CD8-positive, alpha-beta memory T cell (primary cell): ENCODE results near the gene TMEM117. TPM values are rescaled to one million over a fixed set of nuclear protein-coding genes. Genes with fewer than 3 reads are reported as not detected.
A peak's percentile ranks its signal among the peaks of the same experiment; 100 is the strongest.
"Not testable (repeated sequence)": the region's sequence is repeated elsewhere in the genome, so short reads cannot be mapped to it uniquely, and the experiment has no call there.

Source experiments
- CTCF ChIA-PET: fragments of 350-600 bp; sonication (Branson Sonifier 250); formaldehyde crosslinking; loops from one replicate; lab custom pipeline; 2021; ENCODE audit warnings: antibody characterized with exemption; lab: Charles Lee
- POLR2A ChIA-PET: fragments of 350-600 bp; sonication (Branson Sonifier 250); formaldehyde crosslinking; loops from one replicate; lab custom pipeline; 2021; ENCODE audit warnings: antibody characterized with exemption; lab: Charles Lee
- DNase-seq, 5 donors: peaks; one replicate each; pipeline versions ENCODE4 v3.0.0 to v3.0.0-alpha.2; 2020 to 2022; ENCODE audit warnings: mixed read lengths in 1 of 5
- H3K27ac ChIP-seq: one replicate; pipeline ENCODE4 v1.7.0; 2013; ENCODE audit warnings: low read depth, mild to moderate bottlenecking, low read length, moderate library complexity
- H3K27me3 ChIP-seq: 2 replicates; pipeline ENCODE4 v1.7.0; 2013; ENCODE audit warnings: low read length, mild to moderate bottlenecking; ENCODE audit not compliant: insufficient read depth, poor library complexity, severe bottlenecking
- H3K36me3 ChIP-seq: 2 replicates; pipeline ENCODE4 v1.7.0; 2013; ENCODE audit warnings: mild to moderate bottlenecking, low read length, moderate library complexity; ENCODE audit not compliant: insufficient read depth
- H3K4me1 ChIP-seq: 2 replicates; pipeline ENCODE4 v1.7.0; 2013; ENCODE audit warnings: mild to moderate bottlenecking, low read length, moderate library complexity; ENCODE audit not compliant: insufficient read depth
- H3K4me3 ChIP-seq: 2 replicates; pipeline ENCODE4 v1.7.0; 2013; ENCODE audit warnings: mild to moderate bottlenecking, low read length
- H3K9me3 ChIP-seq: 2 replicates; pipeline ENCODE4 v1.7.0; 2013; ENCODE audit warnings: mild to moderate bottlenecking, low read length
- H3K27ac Mint-ChIP-seq, 8 donors: one replicate each; pipeline ENCODE4 v1.8.0; 2020 to 2021; ENCODE audit warnings: mixed read lengths in 8 of 8, mild to moderate bottlenecking in 6 of 8, inconsistent platforms in 3 of 8, moderate library complexity in 3 of 8
- H3K27me3 Mint-ChIP-seq, 2 donors: one replicate each; pipeline ENCODE4 v1.8.0; 2020 to 2021; ENCODE audit warnings: mixed read lengths in 2 of 2, mild to moderate bottlenecking in 1 of 2, moderate library complexity in 1 of 2
- H3K36me3 Mint-ChIP-seq, 3 donors: one replicate each; pipeline ENCODE4 v1.8.0; 2020 to 2021; ENCODE audit warnings: mixed read lengths in 3 of 3, inconsistent platforms in 1 of 3, mild to moderate bottlenecking in 1 of 3
- H3K4me1 Mint-ChIP-seq, 3 donors: one replicate each; pipeline ENCODE4 v1.8.0; 2020 to 2021; ENCODE audit warnings: mixed read lengths in 3 of 3, inconsistent platforms in 1 of 3, mild to moderate bottlenecking in 1 of 3
- H3K4me3 Mint-ChIP-seq, 7 donors: one replicate each; pipeline ENCODE4 v1.8.0; 2020 to 2021; ENCODE audit warnings: mixed read lengths in 7 of 7, mild to moderate bottlenecking in 6 of 7, moderate library complexity in 4 of 7, inconsistent platforms in 2 of 7
- H3K9me3 Mint-ChIP-seq, 5 donors: one replicate each; pipeline ENCODE4 v1.8.0; 2020 to 2022; ENCODE audit warnings: mixed read lengths in 5 of 5, mild to moderate bottlenecking in 3 of 5, moderate library complexity in 2 of 5, inconsistent platforms in 1 of 5
- polyA plus RNA-seq: library from polyadenylated mRNA; unstranded; fragments of 300-500 nt; fragmentation: Illumina TruSeq; gene quantifications from one replicate; pipeline ENCODE4 v1.2.3, GENCODE V29; 2021
- total RNA-seq, 2 experiments: library from RNA; stranded (reverse); gene quantifications; one replicate each; pipeline ENCODE4 v1.2.3, GENCODE V29; 2021

The TMEM117 gene
- total and polyA plus RNA-seq, 3 experiments from 2014 or later: 1.4 to 6.2 (median 1.8) TPM

DNA sequence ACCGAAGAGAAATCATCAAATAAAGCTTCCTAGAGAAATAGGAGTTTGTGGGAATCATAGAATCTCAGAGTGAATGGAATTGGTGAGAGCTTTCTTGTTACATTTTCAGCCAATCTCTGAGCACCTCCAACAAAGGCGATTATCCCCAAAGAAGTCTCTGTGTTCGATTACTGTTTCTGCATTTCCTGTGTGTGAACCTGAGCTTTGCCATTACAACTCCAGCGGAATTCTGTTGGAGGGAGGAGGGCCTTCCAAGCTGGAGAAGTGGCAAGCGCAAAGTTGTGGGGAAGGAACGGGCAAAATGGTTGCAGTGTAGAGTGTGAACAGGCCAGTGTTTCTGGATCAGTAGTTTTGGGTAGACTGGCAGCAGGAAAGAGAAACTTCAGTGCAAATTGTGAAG, 23.1 kb downstream of the TMEM117 start:
- no peaks in the 10 kb centered on the region for H3K9me3 ChIP-seq
- Mint-ChIP-seq H3K36me3 (peaks cover 0 to 3% (median 0%) of the 10 kb centered on the region in 3 donors), H3K4me1 (peaks cover 0 to 4% (median 0%) of the 10 kb centered on the region in 3 donors), H3K27ac (peak overlapping the region in 1 of 8 donors; percentile 6), H3K9me3 (no peaks in the 10 kb centered on the region), H3K4me3 (no peak overlapping the region), H3K27me3 (no peaks in the 10 kb centered on the region)
- POLR2A ChIA-PET: no interaction called here
- DNase-seq: no peak
- no peaks in the 10 kb centered on the region for H3K36me3 ChIP-seq
- H3K27ac ChIP-seq: no peak overlapping the region
- no peaks in the 10 kb centered on the region for H3K4me1 ChIP-seq
- no peak overlapping the region for H3K4me3 ChIP-seq
- CTCF ChIA-PET: no interaction called here
- H3K27me3 ChIP-seq: no peaks in the 10 kb centered on the region

DNA sequence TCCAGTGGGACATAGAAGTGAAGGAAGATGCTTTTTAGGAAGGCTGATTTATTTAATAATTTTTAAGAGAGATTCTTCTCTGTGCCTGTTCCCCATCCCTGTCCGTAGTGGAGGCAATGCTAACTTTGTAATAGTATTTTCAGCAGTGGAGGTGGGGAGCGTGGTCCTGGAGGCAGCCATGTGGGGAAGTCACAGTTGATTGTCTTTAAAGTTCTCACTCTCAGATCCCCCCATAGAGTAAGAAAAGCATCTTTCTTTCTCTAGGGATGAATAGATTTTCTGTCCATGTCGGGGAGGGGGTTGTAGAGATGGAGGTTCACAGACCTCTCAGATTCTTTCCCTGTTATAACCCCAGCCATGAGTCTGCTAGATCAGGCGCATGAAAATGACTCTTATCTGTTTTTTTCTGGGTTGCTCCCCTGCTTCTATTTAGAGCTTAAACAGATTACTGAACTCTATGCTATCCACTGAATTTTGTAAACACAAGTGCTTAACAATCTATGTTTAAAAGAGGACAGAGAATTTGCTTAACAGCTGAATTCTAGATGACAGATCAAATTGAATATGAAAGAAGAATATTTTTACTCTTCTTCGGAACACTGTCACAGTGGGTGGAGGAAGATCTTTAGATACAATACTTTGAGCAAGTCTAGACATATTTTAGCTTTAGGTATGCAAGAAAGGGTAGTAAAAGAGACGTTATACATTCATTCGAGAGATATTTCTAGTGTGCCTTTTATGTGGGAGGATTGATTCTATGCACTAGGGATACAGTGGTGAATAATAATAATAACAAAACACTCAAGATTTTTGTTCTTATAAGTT, 25.3 kb downstream of the TMEM117 start:
- H3K9me3 Mint-ChIP-seq: no peaks in the 10 kb centered on the region
- Histone ChIP-seq H3K4me1 (no peaks in the 10 kb centered on the region), H3K36me3 (no peaks in the 10 kb centered on the region), H3K27ac (no peak overlapping the region), H3K4me3 (no peak overlapping the region), H3K9me3 (no peaks in the 10 kb centered on the region), H3K27me3 (no peaks in the 10 kb centered on the region)
- H3K4me3 Mint-ChIP-seq: no peak overlapping the region
- CTCF ChIA-PET: no interaction called here
- no peaks in the 10 kb centered on the region for H3K27me3 Mint-ChIP-seq
- POLR2A ChIA-PET: no interaction called here
- no peak for DNase-seq
- H3K27ac Mint-ChIP-seq: no peak overlapping the region
- no peaks in the 10 kb centered on the region for H3K4me1 Mint-ChIP-seq
- peaks cover 0 to 3% (median 0%) of the 10 kb centered on the region in 3 donors for H3K36me3 Mint-ChIP-seq

- Mint-ChIP-seq H3K4me1 (no peaks in the 10 kb centered on the region), H3K9me3 (no peaks in the 10 kb centered on the region), H3K27ac (no peak overlapping the region), H3K36me3 (peaks cover 0 to 3% (median 0%) of the 10 kb centered on the region in 3 donors), H3K27me3 (no peaks in the 10 kb centered on the region), H3K4me3 (no peak overlapping the region)
- Histone ChIP-seq H3K27me3 (no peaks in the 10 kb centered on the region), H3K4me1 (no peaks in the 10 kb centered on the region), H3K4me3 (no peak overlapping the region), H3K9me3 (no peaks in the 10 kb centered on the region), H3K36me3 (no peaks in the 10 kb centered on the region), H3K27ac (no peak overlapping the region)
- ChIA-PET POLR2A (no interaction called here), CTCF (no interaction called here)
- DNase-seq: no peak
Observed at GRCh38 chr12:43861840-43862150, 25.9 kb downstream of the TMEM117 start.

GRCh38 chr12:43863770-43864366, 28.0 kb downstream of the TMEM117 start:
- Mint-ChIP-seq H3K27ac (no peak overlapping the region), H3K4me3 (no peak overlapping the region), H3K9me3 (no peaks in the 10 kb centered on the region), H3K27me3 (no peaks in the 10 kb centered on the region), H3K4me1 (peaks cover 0 to 1% (median 0%) of the 10 kb centered on the region in 3 donors), H3K36me3 (peaks cover 0 to 3% (median 0%) of the 10 kb centered on the region in 3 donors)
- Histone ChIP-seq H3K9me3 (no peaks in the 10 kb centered on the region), H3K36me3 (no peaks in the 10 kb centered on the region), H3K27ac (no peak overlapping the region), H3K27me3 (no peaks in the 10 kb centered on the region), H3K4me3 (no peak overlapping the region), H3K4me1 (no peaks in the 10 kb centered on the region)
- no peak for DNase-seq
- ChIA-PET POLR2A (no interaction called here), CTCF (interaction anchor here (1.1 kb wide), 1 partner anchor 13 kb away, joined by 3 read pairs; no protein-coding TSS in a partner anchor)

GRCh38 chr12:43864557-43864956, 28.7 kb downstream of the TMEM117 start:
- H3K27ac Mint-ChIP-seq, DNase-seq, POLR2A ChIA-PET: not testable (repeated sequence)

GRCh38 chr12:43869184-43869583, 33.3 kb downstream of the TMEM117 start:
- Mint-ChIP-seq H3K9me3 (no peaks in the 10 kb centered on the region), H3K36me3 (peaks cover 0 to 3% (median 0%) of the 10 kb centered on the region in 3 donors), H3K27me3 (no peaks in the 10 kb centered on the region), H3K27ac (no peak overlapping the region), H3K4me3 (no peak overlapping the region), H3K4me1 (peaks cover 0 to 1% (median 0%) of the 10 kb centered on the region in 3 donors)
- Histone ChIP-seq H3K27ac (no peak overlapping the region), H3K4me3 (no peak overlapping the region), H3K36me3 (no peaks in the 10 kb centered on the region), H3K4me1 (no peaks in the 10 kb centered on the region), H3K9me3 (no peaks in the 10 kb centered on the region), H3K27me3 (no peaks in the 10 kb centered on the region)
- CTCF ChIA-PET: no interaction called here
- POLR2A ChIA-PET: no interaction called here
- DNase-seq: no peak

More at GRCh38 chr12:43864557-43864956, 28.7 kb downstream of the TMEM117 start:
- not testable (repeated sequence) for H3K27me3 ChIP-seq, H3K27ac ChIP-seq, H3K4me3 ChIP-seq, H3K9me3 ChIP-seq, H3K36me3 Mint-ChIP-seq, H3K4me1 Mint-ChIP-seq, H3K27me3 Mint-ChIP-seq, H3K4me3 Mint-ChIP-seq, H3K36me3 ChIP-seq, H3K9me3 Mint-ChIP-seq, H3K4me1 ChIP-seq
- CTCF ChIA-PET: interaction anchor here (1.1 kb wide), 1 partner anchor 13 kb away, joined by 3 read pairs; no protein-coding TSS in a partner anchor

DNA sequence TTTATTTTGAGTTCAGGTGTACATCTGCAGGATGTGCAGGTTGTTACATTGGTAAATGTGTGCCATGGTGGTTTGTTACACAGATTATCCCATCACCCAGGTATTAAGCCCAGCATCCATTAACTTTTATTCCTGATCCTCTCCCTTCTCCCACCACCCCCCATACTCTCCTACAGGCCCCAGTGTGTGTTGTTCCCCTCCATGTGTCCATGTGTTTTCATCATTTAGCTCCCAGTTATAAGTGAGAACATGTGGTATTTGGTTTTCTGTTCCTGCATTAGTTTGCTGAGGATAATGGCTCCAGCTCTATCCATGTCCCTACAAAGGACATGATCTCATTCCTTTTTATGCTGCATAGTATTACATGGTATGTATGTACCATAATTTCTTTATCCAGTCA, 33.9 kb downstream of the TMEM117 start:
- H3K9me3 ChIP-seq, H3K27me3 ChIP-seq, CTCF ChIA-PET, H3K4me1 ChIP-seq, H3K9me3 Mint-ChIP-seq, H3K36me3 Mint-ChIP-seq, H3K4me3 ChIP-seq, H3K4me3 Mint-ChIP-seq, H3K27ac ChIP-seq, H3K27me3 Mint-ChIP-seq, DNase-seq, H3K4me1 Mint-ChIP-seq, POLR2A ChIA-PET, H3K36me3 ChIP-seq: not testable (repeated sequence)
- peak overlapping the region in 2 of 8 donors; percentile 14 to 37 for H3K27ac Mint-ChIP-seq

DNA sequence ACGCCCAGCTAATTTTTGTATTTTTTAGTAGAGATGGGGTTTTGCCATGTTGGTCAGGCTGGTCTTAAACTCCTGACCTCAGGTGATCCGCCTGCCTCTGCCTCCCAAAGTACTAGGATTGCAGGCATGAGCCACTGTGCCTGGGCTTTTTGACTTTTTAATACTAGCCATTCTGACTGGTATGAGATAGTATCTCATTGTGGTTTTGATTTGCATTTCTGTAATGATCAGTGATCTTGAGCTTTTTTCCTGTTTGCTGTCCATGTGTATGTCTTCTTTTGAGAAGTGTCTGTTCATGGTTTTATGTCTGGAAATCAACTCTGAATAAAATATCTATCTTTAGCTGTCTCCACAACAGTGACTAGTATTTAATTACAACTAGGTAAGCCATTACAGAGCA, 35.4 kb downstream of the TMEM117 start:
- CTCF ChIA-PET, H3K4me1 Mint-ChIP-seq, H3K36me3 ChIP-seq, H3K4me1 ChIP-seq, H3K36me3 Mint-ChIP-seq, H3K4me3 Mint-ChIP-seq, H3K4me3 ChIP-seq, H3K27ac ChIP-seq, H3K9me3 ChIP-seq, H3K27me3 ChIP-seq, POLR2A ChIA-PET, H3K27me3 Mint-ChIP-seq, DNase-seq, H3K9me3 Mint-ChIP-seq: not testable (repeated sequence)
- peak overlapping the region in 1 of 8 donors; percentile 55 for H3K27ac Mint-ChIP-seq
